HCT116 (cell line): ENCODE results near the gene LRRC2. TPM values are rescaled to one million over a fixed set of nuclear protein-coding genes. Genes with fewer than 3 reads are reported as not detected.

ENCODE experiments used
- ATAC-seq: fragments of 200-7000 bp; cut with Tn5 transposase; 2 replicates; pipeline ENCODE4 v1.9.1; 2020; ENCODE audit warnings: mild to moderate bottlenecking, moderate library complexity
- BruUV-seq: library from RNA; stranded (reverse); fragments of 400-500 nt; replicated peaks from 2 replicates; lab custom pipeline; 2021; lab: Mats Ljungman, UMichigan
- CTCF ChIA-PET: fragments of 300-600 bp; sonication (Branson Sonifier 250); formaldehyde crosslinking; loops from one replicate; lab custom pipeline; 2021; ENCODE audit warnings: antibody characterized with exemption; lab: Charles Lee
- POLR2A ChIA-PET: fragments of 300-600, 350-600 bp; sonication (Branson Sonifier 250); formaldehyde crosslinking; loops from one replicate; lab custom pipeline; 2021; ENCODE audit warnings: antibody characterized with exemption; lab: Charles Lee
- RAD21 ChIA-PET, 2 experiments: fragments of 300-600 bp; sonication (Branson Sonifier 250); formaldehyde crosslinking; loops; one replicate each; lab custom pipeline; 2023; ENCODE audit warnings: low total read pairs in 2 of 2; ENCODE audit not compliant: uncharacterized antibody in 2 of 2, unreplicated experiment in 2 of 2, low non-redundant PET in 1 of 2; lab: Charles Lee
- DNase-seq: peaks from one replicate; pipeline ENCODE4 v3.0.0-alpha.2; 2010; ENCODE audit warnings: low read depth, low spot score
- H2AFZ ChIP-seq: fragments of 200-600 bp; shearing (Covaris generic), sonication (generic); 2 replicates; pipeline ENCODE4 v1.6.1; 2017; ENCODE audit warnings: low read depth, mixed run types, mixed read lengths, antibody characterized with exemption, low read length; ENCODE audit not compliant: poor library complexity, severe bottlenecking
- H3K27ac ChIP-seq: 2 replicates; pipeline ENCODE4 v1.5.1; 2012; ENCODE audit warnings: low read depth, low read length
- H3K27me3 ChIP-seq: fragments of 200-600 bp; sonication (generic); 2 replicates; pipeline ENCODE4 v1.6.1; 2016; ENCODE audit warnings: mixed run types, low read length, mixed read lengths; ENCODE audit not compliant: insufficient read depth
- H3K36me3 ChIP-seq, 2 experiments: fragments of 200-500 bp in 1 of 2; fragments of 200-600 bp in 1 of 2; sonication (Bioruptor generic) in 1 of 2; sonication (generic) in 1 of 2; 2 replicates each; pipeline versions ENCODE4 v1.5.1 to v1.6.1; 2014 to 2016; ENCODE audit warnings: low read length in 2 of 2, inconsistent platforms in 1 of 2, mixed read lengths in 1 of 2, mixed run types in 1 of 2; ENCODE audit not compliant: insufficient read depth in 2 of 2, control insufficient read depth in 1 of 2
- H3K4me1 ChIP-seq, 2 experiments: fragments of 200-600 bp in 1 of 2; sonication (generic) in 1 of 2; 2 replicates each; pipeline versions ENCODE4 v1.5.1 to v1.6.1; 2012 to 2017; ENCODE audit warnings: low read length in 2 of 2, inconsistent platforms in 1 of 2, mild to moderate bottlenecking in 1 of 2, mixed read lengths in 1 of 2, mixed run types in 1 of 2, moderate library complexity in 1 of 2; ENCODE audit not compliant: insufficient read depth in 2 of 2, control insufficient read depth in 1 of 2
- H3K4me2 ChIP-seq: fragments of 200-600 bp; sonication (generic); 2 replicates; pipeline ENCODE4 v1.6.1; 2017; ENCODE audit warnings: mixed run types, low read length, mixed read lengths
- H3K4me3 ChIP-seq, 2 experiments: fragments of 200-600 bp in 1 of 2; sonication (generic) in 1 of 2; replicated peaks in 1 of 2; 2 replicates each; pipeline ENCODE4 v1.5.1; 2011 to 2016; ENCODE audit warnings: low read length in 2 of 2, control low read depth in 1 of 2, low read depth in 1 of 2, mild to moderate bottlenecking in 1 of 2, mixed read lengths in 1 of 2, mixed run types in 1 of 2
- H3K79me2 ChIP-seq: fragments of 200-600 bp; sonication (generic); 2 replicates; pipeline ENCODE4 v1.6.1; 2017; ENCODE audit warnings: mild to moderate bottlenecking, mixed run types, low read length, moderate library complexity, mixed read lengths; ENCODE audit not compliant: insufficient read depth
- H3K9ac ChIP-seq: fragments of 200-600 bp; sonication (generic); 2 replicates; pipeline ENCODE4 v1.6.1; 2016; ENCODE audit warnings: low read length, mixed read lengths
- H3K9me2 ChIP-seq: fragments of 200-600 bp; sonication (generic), shearing (Covaris generic); 2 replicates; pipeline ENCODE4 v1.6.1; 2017; ENCODE audit warnings: mixed run types, mild to moderate bottlenecking, moderate library complexity; ENCODE audit not compliant: insufficient read depth
- H3K9me3 ChIP-seq, 2 experiments: fragments of 200-500 bp in 1 of 2; fragments of 200-600 bp in 1 of 2; sonication (Bioruptor generic) in 1 of 2; sonication (generic) in 1 of 2; 2 replicates each; pipeline ENCODE4 v1.6.1; 2014 to 2017; ENCODE audit warnings: low read length in 2 of 2, mixed read lengths in 2 of 2, inconsistent platforms in 1 of 2, low read depth in 1 of 2, mild to moderate bottlenecking in 1 of 2, mixed run types in 1 of 2, moderate library complexity in 1 of 2; ENCODE audit not compliant: control insufficient read depth in 1 of 2, insufficient read depth in 1 of 2
- H4K20me1 ChIP-seq: fragments of 200-600 bp; sonication (generic), shearing (Covaris generic); 2 replicates; pipeline ENCODE4 v1.6.1; 2017; ENCODE audit warnings: mixed run types, mild to moderate bottlenecking, moderate library complexity; ENCODE audit not compliant: insufficient read depth
- CEBPB ChIP-seq: IDR thresholded peaks from 2 replicates; pipeline ENCODE4 v1.6.1; 2012; ENCODE audit warnings: low read depth
- EZH2phosphoT487 ChIP-seq: fragments of 200-600 bp; IDR thresholded peaks from 2 replicates; pipeline ENCODE4 v1.6.1; 2018; ENCODE audit warnings: antibody characterized with exemption, borderline replicate concordance
- FOSL1 ChIP-seq: IDR thresholded peaks from 2 replicates; pipeline ENCODE4 v1.6.1; 2012; ENCODE audit warnings: low read depth
- MAX ChIP-seq: IDR thresholded peaks from 2 replicates; pipeline ENCODE4 v1.6.1; 2012
- POLR2A ChIP-seq: IDR thresholded peaks from 2 replicates; pipeline ENCODE4 v1.7.0; 2011; ENCODE audit warnings: borderline replicate concordance; ENCODE audit not compliant: insufficient read depth, insufficient read length; ENCODE audit errors: extremely low read depth
- POLR2AphosphoS5 ChIP-seq: IDR thresholded peaks from 2 replicates; pipeline ENCODE4 v1.6.1; 2011; ENCODE audit warnings: mild to moderate bottlenecking, low read depth, low read length, moderate library complexity
- REST ChIP-seq: IDR thresholded peaks from 2 replicates; pipeline ENCODE4 v1.6.1; 2012; ENCODE audit warnings: low read depth
- SIN3A ChIP-seq: IDR thresholded peaks from 2 replicates; pipeline ENCODE4 v1.6.1; 2012; ENCODE audit warnings: low read depth
- SRF ChIP-seq: IDR thresholded peaks from 2 replicates; pipeline ENCODE4 v1.6.1; 2012; ENCODE audit warnings: low read depth
- YY1 ChIP-seq: IDR thresholded peaks from 2 replicates; pipeline ENCODE4 v1.6.1; 2011; ENCODE audit warnings: low read length, low read depth, moderate library complexity, mild to moderate bottlenecking; ENCODE audit not compliant: insufficient replicate concordance; ENCODE audit errors: extremely low read depth
- ZNF274 ChIP-seq: fragments of 200-500 bp; sonication (Bioruptor generic); IDR thresholded peaks from 2 replicates; pipeline ENCODE4 v1.6.1; 2014; ENCODE audit warnings: mild to moderate bottlenecking, low read depth, low read length, inconsistent platforms
- intact Hi-C: fragments of 100-400 bp; cut with micrococcal nuclease; formaldehyde crosslinking; loops from 2 replicates; pipeline ENCODE4 v1.10.0; 2022
- total RNA-seq: library from RNA; stranded (reverse); gene quantifications from one replicate; pipeline ENCODE4 v1.2.1, GENCODE V29; 2021; ENCODE audit not compliant: unreplicated experiment

LRRC2 gene
- total RNA-seq, 1 experiment from 2014 or later, result not detected

- ATAC-seq (no peak), DNase-seq (no peak)
- RAD21 ChIA-PET, result no interaction called here
- no peak overlapping the region for H3K4me2 ChIP-seq
- H3K4me3 ChIP-seq, result no peak overlapping the region
- H2AFZ ChIP-seq, result no peak overlapping the region
- no peaks in the 10 kb centered on the region for H3K9me3 ChIP-seq
- H3K27me3 ChIP-seq, result peaks cover 10% of the 10 kb centered on the region; the same call in 1 of the 2 replicates
- BruUV-seq, result no TSS peak
- no peaks in the 10 kb centered on the region for H3K79me2 ChIP-seq
- intact Hi-C loops, result no loop called here
- no peaks in the 10 kb centered on the region for H3K4me1 ChIP-seq
- CTCF ChIA-PET, result no interaction called here
- no peaks in the 10 kb centered on the region for H3K9me2 ChIP-seq
- TF ChIP-seq POLR2AphosphoS5 (no peak), YY1 (no peak), POLR2A (no peak), MAX (no peak), REST (no peak)
- no peaks in the 10 kb centered on the region for H3K36me3 ChIP-seq
- no peaks in the 10 kb centered on the region for H4K20me1 ChIP-seq
- H3K27ac ChIP-seq, result no peak overlapping the region
- H3K9ac ChIP-seq, result no peak overlapping the region
- POLR2A ChIA-PET, result no interaction called here
These were observed 98.5 kb downstream of the LRRC2 start for GRCh38 chr3:46467562-46467961.

- POLR2A ChIA-PET, result no interaction called here
- BruUV-seq, result no TSS peak
- intact Hi-C loops, result no loop called here
- DNase-seq (no peak), ATAC-seq (no peak)
- TF ChIP-seq SIN3A (no peak), CEBPB (no peak), ZNF274 (no peak), EZH2phosphoT487 (no peak), FOSL1 (no peak), SRF (no peak), REST (no peak)
- no peaks in the 10 kb centered on the region for H3K36me3 ChIP-seq
- RAD21 ChIA-PET, result no interaction called here
- no peak overlapping the region for H2AFZ ChIP-seq
- no peaks in the 10 kb centered on the region for H3K79me2 ChIP-seq
- no peaks in the 10 kb centered on the region for H3K9me2 ChIP-seq
- CTCF ChIA-PET, result no interaction called here
- no peak overlapping the region for H3K9ac ChIP-seq
- H3K27ac ChIP-seq, result no peak overlapping the region
- peaks cover 12% of the 10 kb centered on the region; the same call in 1 of the 2 replicates for H3K27me3 ChIP-seq
- no peaks in the 10 kb centered on the region for H3K4me1 ChIP-seq
- H3K4me3 ChIP-seq, result no peak overlapping the region
- H3K9me3 ChIP-seq, result no peaks in the 10 kb centered on the region
- H4K20me1 ChIP-seq, result no peaks in the 10 kb centered on the region
- no peak overlapping the region for H3K4me2 ChIP-seq
These were observed 99.2 kb downstream of the LRRC2 start for GRCh38 chr3:46466871-46467403.
